Myocyte (in vitro differentiated cells): Measurements from ENCODE around the gene C2. TPM values are rescaled to one million over a fixed set of nuclear protein-coding genes. Genes with fewer than 3 reads are reported as not detected.

Experiments
- DNase-seq: peaks from one replicate; pipeline ENCODE4 v3.0.0-alpha.2; 2012; ENCODE audit warnings: low read depth
- total RNA-seq: library from RNA; depleted of rRNA; stranded (reverse); fragments of >200 nt; gene quantifications from 2 replicates; pipeline ENCODE4 v1.2.3, GENCODE V29; 2014

The C2 gene
- total RNA-seq, 1 donor from 2014 or later = 7.0 TPM

GRCh38 chr6:31952890-31953289, 25.4 kb downstream of the C2 start:
- no peak for DNase-seq

- DNase-seq = no peak
Measured at GRCh38 chr6:31954511-31954910, 27.0 kb downstream of the C2 start.

- DNase-seq = no peak
Measured at GRCh38 chr6:31956796-31957195, 29.3 kb downstream of the C2 start.

- DNase-seq = no peak
Measured at GRCh38 chr6:31958412-31958740, 30.9 kb downstream of the C2 start.

- peak; percentile 99 for DNase-seq
Measured at GRCh38 chr6:31958741-31959739, 31.5 kb downstream of the C2 start, which contains the start of the genes NELFE and SKIC2. NELFE (minus strand) TSS chr6:31958971; CDS start chr6:31958446, 525 bp downstream. SKIC2 (plus strand) TSS chr6:31959175; CDS start chr6:31959193, 18 bp downstream.

GRCh38 chr6:31961616-31962015, 34.1 kb downstream of the C2 start:
- DNase-seq = no peak

- DNase-seq = no peak
Measured at GRCh38 chr6:31963921-31964320, 36.4 kb downstream of the C2 start.

- DNase-seq = no peak
Measured at GRCh38 chr6:31965700-31966099, 38.2 kb downstream of the C2 start.

- no peak for DNase-seq
Measured at GRCh38 chr6:31966506-31966905, 39.0 kb downstream of the C2 start.

- no peak for DNase-seq
Measured at GRCh38 chr6:31966997-31967925, 39.7 kb downstream of the C2 start.

GRCh38 chr6:31967926-31968320, 40.4 kb downstream of the C2 start:
- no peak for DNase-seq

- DNase-seq = no peak
Measured at GRCh38 chr6:31968326-31968725, 40.8 kb downstream of the C2 start.

GRCh38 chr6:31968791-31969711, 41.5 kb downstream of the C2 start:
- no peak for DNase-seq

GRCh38 chr6:31969712-31970603, 42.4 kb downstream of the C2 start:
- no peak for DNase-seq

- DNase-seq = no peak
Measured at GRCh38 chr6:31970604-31971271, 43.2 kb downstream of the C2 start.

- DNase-seq = no peak
Measured at GRCh38 chr6:31971279-31971992, 43.9 kb downstream of the C2 start.

GRCh38 chr6:31971993-31972708, 44.6 kb downstream of the C2 start, which contains the start of gene DXO:
DXO (minus strand) TSS chr6:31972138; CDS start chr6:31971675, 463 bp downstream.
- peak; percentile 98 for DNase-seq
